RPMI7951 (cell line): ENCODE data around the gene TRPM2. TPM values are rescaled to one million over a fixed set of nuclear protein-coding genes. Genes with fewer than 3 reads are reported as not detected.
"Not testable (repeated sequence)": the region's sequence is repeated elsewhere in the genome, so short reads cannot be mapped to it uniquely, and the experiment has no call there.

Experiments
- DNase-seq: peaks from one replicate; pipeline ENCODE4 v3.0.0-alpha.2; 2012; ENCODE audit warnings: low read depth
- total RNA-seq: library from RNA; depleted of rRNA; stranded (reverse); fragments of >200 nt; shearing (Covaris generic); gene quantifications from 2 replicates; pipeline ENCODE4 v1.2.3, GENCODE V29; 2014

TRPM2 gene
- total RNA-seq, 1 experiment from 2014 or later = 6.7 TPM

DNA sequence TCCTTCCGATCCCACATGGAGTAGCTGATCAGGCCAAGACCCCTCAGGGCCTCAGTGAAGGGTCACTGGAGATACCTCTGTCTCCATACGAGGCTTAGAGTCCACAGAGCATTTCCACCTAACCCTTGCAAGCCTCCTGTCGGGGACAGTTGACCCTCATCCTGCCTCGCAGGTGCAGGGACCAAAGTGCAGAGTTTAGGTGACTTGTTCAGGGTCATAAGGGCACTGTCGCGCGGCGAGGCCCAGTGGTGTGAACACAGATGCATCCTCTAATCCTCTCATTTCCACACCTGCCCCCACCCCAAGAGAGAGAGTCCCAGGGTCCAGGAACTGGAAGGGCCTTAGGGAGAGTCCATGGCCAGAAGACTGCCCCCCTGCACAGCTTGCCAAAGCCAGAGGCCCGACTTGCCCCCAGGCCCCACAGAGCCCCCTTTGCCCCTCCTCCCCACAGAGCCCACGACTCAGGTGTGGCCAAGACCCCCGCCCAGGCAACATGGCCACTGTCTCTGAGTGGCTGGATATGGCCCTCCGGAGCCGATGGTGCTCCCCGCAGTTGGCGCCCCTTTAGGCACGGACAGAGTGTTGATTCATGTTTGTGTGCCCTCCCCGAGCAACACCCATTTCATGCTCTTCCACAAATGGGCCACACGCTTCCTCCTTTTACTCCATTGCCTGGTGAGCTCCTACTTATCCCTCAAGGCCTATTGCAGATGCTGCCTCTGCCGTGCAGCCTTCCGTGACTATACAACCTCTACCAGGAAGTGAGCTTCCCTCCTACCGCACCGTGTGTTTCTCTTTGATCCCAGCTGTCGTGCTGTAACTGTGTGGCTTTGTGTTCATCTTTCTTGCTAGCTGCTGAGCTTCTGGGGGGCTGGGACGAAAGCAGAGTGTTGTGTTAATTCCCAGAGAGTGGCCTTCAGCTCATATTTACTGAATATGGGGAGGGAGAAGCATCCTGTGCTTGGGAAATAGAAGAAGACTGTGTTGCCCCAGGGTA is 1.7 kb downstream of the TRPM2 start:
- no peak for DNase-seq

DNA sequence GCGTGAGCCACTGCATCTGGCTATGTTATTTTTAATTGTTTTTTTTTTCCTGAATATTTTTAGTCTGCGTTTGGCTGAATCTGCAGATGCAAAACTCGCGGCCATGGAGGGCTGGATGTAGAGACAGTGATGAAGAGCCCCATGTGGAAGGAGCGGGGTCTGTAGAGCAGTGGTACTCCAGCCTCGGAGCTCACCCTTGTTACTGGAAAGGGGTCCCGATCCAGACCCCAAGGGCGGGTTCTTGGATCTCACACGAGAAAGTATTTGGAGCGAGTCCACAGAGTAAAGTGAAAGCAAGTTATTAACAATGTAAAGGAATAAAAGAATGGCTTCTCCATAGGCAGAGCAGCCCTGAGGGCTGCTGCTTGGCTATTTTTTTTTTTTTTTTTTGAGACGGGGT is 2.7 kb downstream of the TRPM2 start:
- DNase-seq = no peak

DNA sequence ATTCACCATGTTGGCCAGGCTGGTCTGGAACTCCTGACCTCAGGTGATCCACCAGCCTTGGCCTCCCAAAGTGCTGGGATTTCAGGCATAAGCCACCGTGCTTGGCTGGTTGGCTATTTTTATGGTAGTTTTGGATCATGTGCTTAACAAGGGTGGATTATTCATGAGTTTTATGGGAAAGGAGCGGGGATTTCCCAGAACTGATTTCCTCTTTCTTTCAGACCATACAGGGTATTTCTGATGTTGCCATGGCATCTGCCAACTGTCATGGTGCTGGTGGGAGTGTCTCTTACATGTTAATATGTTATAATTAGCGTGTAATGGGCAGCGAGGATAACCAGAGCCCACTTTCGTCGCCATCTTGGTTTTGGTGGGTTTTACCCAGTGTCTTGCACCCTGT is 3.2 kb downstream of the TRPM2 start:
- DNase-seq = no peak

DNA sequence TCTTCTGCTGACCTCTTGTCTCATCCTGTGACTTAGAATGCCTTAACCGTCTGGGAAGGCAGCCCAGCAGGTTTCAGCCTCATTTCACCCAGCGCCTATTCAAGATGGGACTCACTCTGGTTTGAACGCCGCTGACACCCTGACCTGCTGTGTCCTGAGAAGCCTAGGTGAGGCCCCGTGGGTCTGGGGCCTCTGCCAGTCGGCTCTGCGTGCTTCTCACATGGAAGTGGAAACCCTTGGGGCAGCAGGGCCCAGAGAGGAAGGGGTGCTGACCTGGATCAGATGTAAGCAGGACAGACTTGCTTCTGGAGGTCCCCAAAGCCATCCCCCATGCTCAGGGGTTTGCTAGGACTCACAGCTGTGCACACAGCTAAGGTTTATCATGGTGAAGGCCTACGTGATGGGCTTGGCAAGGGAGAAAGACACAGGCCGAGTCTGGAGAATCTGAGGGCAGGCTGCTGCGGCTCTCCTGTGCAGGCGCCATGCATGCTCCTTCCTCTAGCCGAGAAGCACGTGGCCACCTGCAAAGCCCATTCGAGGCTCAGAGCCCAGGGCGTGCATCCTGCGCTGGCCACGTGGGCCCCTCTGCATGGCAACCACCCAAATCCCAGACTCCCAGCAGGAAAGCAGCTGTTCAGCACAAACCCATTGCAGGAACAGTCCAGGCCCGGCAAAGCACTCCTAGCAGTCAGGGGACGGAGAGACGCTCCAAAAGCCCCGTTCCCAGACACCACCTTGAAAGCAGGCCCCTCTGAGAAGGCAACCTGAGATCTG is 3.8 kb downstream of the TRPM2 start:
- no peak for DNase-seq

DNA sequence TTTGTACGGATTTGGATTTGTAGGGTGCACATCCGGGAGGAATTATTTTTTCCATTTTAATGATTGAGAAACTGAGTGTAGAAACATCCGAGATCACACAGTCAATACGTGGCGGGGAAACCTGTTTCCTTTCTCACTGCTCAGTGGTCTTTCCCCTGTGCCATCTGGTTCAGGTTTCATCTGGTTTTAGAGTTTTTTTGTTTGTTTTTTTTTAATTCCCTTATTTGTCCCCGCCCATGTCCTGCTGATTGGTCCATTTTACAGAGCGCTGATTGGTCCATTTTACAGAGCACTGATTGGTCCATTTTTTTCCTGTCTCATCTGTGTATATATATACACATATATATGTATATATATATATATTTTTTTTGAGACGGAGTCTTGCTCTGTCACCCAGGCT is 6.0 kb downstream of the TRPM2 start:
- DNase-seq = no peak

DNA sequence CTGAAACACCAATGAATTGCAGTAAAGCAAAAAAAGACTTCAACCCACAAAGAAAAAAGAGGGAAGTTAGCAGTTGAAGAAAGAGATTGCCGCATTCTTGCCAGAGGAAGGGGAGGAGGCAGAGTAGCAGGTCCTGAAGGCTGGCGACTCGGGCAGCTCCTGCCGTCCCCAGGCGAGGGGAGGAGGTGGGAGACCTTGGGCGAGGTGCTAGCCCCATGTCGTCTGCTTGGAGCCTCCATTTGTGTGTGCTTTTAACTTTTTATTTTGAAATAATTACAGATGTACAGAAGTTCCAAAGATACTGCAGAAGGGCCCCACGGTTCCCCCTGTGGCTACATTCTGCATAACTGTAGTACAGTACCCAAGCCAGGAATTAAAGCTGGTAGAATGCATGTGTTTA is 6.7 kb downstream of the TRPM2 start:
- DNase-seq = no peak

DNA sequence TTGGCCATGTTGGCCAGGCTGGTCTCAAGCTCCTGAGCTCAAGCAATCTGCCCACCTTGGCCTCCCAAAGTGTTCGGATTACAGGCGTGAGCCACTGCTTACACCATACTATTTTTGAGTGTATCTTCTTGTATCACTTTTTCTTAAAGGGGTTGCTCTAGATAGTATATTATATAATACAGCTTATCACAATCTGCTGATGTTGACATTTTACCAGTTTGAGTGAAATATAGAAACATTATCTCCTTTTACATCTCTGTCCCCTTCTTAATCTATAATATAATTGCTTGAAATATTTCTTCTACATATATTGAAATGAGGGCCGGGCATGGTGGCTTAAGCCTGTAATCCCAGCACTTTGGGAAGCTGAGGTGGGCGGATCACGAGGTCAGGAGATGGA is 8.5 kb downstream of the TRPM2 start:
- DNase-seq = not testable (repeated sequence)

DNA sequence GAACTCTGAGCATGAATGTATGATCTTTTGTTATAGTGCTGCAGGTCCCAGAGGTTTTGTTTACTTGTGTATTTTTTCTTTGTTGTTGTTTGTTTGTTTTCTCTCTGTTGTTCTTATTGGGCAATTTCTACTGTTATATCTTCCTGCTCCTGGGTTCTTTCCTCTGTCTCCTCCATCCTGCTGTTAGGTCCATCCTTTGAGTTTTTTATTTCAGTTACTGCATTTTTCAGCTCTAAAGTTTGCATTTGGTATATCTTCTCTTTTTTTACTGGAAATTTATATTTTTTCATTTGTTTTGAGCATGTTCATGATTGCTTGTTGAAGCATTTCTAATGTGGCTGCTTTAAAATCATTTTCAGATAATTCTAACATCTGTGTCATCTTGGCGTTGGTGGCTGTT is 9.9 kb downstream of the TRPM2 start:
- no peak for DNase-seq

DNA sequence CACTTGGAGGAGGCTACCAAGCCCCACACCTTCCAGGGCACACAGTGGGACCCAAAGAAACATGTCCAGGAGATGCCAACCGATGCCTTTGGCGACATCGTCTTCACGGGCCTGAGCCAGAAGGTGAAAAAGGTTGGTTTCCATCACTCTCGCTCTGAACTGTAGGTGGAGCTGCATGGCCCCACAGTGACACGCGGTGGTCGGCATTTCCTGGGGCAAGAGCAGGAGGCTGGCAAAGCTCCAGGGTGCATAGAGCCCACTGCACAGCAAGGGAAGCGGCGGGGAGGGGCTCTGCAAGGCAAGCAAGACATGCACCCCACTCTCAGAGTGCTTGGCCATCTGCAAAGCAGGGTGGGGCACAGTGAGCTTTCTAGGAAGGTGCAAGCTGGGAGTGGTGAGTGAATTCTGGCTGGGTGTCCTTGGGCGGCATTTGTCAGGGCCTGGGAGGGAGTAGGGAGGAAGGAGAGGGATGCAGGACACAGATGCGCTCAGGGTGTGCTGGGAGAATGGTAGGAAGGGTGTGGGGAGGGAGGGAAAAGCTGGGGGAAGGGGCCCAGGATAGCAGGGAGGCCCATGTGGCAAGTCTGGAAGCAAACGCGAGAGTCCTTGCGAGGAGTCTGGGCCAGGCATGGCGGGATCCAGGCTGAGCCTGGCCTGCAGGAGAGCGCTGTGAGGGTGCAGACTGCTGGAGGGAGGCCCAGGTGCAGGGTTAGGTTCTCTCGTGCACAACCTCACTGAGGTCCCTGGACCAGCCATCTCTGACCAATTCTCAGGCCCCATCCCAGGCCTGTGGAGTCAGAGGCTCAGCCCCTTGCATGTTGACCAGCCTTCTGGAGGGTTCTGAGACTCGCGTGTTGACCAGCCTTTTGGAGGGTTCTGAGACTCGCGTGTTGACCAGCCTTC is 11.0 kb downstream of the TRPM2 start:
- DNase-seq = no peak

DNA sequence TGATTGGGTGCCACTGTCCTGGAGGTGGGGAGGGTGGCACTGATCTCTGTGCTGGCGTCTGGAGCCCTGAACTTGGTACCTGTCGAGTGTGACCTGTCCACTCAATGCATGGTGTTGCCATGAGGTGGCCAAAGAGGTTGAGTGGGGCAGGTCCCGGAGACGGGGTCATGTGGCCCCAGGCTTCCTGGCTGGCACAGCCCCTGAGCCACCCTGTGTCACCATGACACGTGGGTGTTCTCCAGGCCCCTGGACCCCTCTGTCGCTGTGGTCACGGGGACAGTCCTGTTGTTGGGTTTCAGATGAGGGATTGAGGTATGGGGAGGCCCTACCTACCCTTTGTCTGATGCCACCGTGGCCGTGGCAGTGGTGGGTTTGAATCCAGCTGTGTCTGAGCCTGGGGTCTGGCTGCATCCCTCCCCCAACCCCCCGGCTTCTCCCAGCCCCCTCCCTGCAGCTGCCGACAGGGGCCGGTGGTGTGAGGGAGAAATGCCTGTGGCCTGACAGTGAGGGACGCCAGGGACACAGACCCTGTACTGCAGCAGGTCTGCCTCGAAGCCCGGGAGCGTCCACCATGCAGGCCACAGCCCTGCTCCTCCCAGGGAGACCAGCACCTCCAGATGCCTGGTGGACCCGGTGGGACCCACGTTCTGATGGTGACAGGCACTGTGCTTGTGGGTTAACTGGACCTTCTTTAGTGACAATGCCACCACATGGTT is 12.0 kb downstream of the TRPM2 start:
- no peak for DNase-seq

DNA sequence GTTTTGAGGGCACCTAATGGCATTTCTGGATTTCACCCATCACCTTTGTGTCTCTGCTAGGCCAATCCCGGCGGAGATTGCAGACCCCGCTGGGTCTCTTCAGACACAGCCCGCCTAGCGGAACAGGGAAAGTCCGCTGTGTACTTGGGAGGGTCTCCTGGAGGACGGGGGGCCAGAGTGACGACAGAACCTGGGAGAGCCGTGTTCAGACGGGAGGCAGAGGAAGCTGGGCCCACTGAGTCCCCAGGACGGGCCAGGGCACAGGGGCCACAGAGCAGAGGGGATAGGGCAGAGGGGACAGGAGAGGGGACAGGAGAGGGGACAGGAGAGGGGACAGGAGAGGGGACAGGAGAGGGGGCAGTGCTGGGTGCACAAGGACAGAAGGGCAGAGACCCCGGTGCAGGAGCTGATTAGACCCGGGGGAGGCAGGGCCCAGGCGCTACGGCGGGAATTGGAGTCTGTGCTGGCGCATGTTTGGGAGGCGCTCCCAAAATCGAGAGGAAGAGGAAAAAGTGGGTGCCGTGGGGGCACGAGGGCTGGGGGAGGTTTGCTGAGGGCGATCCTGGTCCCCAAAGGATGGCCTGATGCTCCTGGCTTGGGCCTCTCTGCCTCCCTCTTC is 12.7 kb downstream of the TRPM2 start:
- no peak for DNase-seq

DNA sequence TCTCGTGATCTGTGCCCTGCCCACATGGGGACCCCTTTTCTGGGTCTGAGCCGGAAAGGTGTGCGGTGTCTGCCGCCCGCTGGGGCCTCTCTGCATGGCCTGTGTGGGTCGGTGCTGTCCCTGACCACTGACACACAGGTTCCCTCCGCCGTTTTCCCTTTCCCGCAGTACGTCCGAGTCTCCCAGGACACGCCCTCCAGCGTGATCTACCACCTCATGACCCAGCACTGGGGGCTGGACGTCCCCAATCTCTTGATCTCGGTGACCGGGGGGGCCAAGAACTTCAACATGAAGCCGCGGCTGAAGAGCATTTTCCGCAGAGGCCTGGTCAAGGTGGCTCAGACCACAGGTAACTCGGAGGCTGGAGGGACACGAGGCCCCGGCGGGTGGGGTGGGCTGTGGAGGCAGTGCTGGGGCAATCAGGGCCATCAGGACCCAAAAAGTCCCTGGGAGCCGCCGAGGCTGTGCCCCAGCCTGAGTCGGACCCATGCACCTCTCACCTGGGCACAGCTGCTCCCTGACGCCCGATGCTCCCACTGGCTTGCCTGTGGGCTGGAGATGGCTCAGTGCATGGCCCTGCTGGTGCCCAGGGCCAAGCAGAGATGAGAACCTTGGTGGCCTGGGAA is 13.3 kb downstream of the TRPM2 start:
- DNase-seq = no peak

DNA sequence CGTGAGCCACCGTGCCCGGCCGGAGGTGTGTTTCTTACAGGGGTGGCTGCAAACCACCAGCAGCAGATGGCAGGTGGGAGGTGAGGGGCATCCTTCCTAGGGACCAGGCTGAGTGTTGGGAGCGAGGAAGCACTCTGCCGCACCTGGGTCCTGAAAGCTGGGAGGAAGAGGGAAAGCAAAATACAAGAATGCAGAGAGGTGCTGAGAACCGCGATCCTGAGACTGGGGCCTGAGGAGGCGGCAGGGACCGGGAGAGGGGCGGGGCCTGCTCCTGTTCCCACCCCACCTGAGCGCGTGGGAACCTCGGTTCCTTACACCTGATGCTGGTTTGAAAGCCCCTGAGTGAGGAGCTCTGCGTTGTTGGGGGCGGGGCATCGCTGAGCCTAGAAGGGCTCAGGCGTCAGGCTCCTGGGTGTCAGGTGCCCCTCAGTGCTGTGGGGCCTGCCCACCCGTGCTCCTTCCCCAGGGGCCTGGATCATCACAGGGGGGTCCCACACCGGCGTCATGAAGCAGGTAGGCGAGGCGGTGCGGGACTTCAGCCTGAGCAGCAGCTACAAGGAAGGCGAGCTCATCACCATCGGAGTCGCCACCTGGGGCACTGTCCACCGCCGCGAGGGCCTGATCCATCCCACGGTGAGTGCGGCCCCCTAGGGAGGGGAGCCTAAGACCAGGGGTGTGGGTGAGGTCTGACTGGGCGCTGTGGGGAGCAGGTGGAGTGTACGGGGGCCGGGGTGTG is 15.5 kb downstream of the TRPM2 start:
- no peak for DNase-seq

DNA sequence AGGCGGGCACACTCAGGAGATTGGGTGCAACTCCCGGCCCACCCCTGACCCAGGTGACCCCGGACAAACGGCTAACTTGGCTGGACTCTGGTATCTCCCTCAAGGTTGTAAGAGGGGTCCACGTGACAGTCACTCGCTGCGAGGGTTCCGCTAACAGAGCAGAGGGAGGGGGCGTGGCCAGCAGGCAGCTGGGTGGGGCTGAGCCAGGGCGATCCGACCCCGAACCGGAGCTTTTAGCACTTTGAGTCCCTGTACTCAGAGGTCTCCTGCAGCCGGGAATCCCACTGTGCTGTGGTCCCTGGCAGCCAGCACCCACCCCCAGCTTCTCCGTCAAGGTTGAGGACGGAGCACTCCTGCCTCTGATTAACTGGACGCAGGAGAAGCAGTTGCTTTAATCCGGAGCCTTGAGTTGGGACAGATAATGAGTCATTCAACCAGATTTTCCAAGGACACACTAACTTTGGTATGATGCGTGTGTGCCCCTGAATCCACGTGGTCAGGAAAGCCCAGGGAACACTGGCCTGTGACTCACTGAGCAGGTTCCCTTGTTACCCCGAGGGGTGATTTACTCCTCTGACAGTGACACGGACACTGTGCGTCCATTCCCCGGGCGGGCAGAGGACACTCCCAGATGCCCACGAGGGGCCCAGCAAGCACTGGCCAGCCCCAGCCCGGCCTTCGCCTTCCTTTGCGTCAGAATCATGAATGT is 16.8 kb downstream of the TRPM2 start:
- DNase-seq = peak; percentile 92

DNA sequence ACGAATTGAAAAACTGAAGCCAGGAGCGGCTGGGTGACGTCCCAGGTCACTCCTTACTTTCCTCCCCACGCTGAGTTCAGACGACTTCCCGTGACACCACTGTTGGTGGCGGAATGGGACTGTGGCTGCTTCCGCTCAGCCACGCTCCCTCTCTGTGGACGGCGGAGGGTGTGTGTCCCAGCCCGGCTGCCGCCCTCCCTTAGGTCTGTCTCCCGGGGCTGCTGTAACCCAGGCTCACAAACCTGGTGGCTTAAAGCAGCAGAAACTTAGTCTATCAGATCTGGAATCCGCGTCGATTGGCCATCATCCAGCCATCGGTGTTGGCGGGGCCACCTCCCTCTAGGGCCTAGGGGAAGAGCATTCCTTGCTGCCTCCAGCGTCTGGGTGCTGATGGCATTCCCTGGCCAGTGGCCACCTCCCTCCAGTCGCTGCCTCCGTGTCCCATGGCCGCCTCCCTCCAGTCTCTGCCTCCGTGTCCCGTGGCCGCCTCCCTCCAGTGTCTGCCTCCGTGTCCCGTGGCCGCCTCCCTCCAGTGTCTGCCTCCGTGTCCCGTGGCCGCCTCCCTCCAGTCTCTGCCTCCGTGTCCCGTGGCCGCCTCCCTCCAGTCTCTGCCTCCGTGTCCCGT is 17.5 kb downstream of the TRPM2 start:
- DNase-seq = no peak

DNA sequence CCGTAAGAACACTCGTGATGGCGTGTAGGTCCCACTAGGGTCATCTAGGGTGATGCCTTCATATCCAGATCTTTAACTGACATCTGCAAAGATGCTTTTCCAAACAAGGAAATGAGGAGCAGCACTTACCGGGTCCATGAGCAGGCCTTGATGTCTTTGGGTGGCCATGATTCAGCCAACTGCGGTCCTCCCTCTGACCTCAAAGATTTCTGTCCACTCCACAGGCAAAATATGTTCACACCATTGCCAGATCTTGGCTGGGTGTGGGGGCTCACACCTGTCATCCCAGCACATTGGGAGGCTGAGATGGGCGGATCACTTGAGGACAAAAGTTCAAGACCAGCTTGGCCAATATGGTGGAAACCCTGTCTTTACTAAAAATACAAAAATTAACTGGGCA is 18.2 kb downstream of the TRPM2 start:
- DNase-seq = no peak

DNA sequence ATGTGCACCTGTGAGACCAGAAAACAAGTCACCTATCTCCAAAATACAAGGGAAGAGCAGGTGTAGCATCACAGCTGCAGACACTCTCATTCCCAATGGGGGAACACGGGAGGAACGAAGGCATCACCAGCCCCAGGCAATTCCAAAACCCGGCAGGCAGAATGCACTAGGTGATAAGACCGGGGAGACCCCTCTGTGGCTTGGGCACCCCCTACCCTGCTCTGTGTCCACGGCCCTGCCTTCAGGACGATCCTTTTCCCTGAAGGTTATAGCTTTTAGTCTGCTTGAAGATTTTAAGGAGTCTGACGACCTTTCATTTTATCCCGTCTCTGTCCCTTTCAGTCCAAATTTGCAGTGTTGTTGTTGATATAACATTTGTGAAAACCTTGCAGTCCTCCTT is 19.2 kb downstream of the TRPM2 start:
- no peak for DNase-seq

DNA sequence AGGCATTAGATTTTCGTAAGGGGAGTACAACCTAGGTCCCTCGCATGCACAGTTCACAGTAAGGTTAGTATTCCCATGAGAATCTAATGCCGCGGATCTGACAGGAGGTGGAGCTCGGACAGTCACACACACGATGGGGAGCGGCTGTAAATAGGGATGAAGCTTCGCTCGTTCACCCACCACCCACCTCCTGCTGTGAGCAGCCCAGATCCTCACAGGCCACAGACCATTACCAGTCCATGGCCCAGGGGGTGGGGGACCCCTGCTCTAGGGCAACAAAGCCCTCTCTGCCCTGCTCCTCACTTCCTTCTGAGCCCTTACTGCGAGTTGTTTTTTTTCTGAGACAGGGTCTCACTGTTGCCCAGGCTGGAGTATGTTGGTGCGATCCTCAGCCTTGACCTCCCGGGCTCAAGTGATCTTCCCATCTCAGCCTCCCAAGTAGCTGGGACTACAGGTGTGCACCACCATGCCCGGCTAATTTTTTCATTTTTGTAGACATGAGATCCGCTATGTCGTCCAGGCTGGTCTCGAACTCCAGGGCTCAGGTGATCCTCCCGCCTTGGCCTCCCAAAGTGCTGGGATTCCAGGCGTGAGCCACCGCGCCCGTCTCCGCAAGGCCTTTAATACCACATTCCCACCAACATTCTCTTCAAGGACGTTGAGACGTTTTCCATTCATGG is 21.3 kb downstream of the TRPM2 start:
- DNase-seq = no peak
